ENCODE data around the gene WDR89. TPM values are rescaled to one million over a fixed set of nuclear protein-coding genes. Genes with fewer than 3 reads are reported as not detected.
"Not testable (repeated sequence)": the region's sequence is repeated elsewhere in the genome, so short reads cannot be mapped to it uniquely, and the experiment has no call there.

The WDR89 gene
- total RNA-seq, 1 experiment from 2014 or later = 18.2 TPM

GRCh38 chr14:63642229-63642611 lies 549 bp upstream of the WDR89 start:
- peaks cover 56% of the 10 kb centered on the region for H3K79me2 ChIP-seq (ENCODE audit: low read depth)
- no peaks in the 10 kb centered on the region for H4K20me1 ChIP-seq (ENCODE audit: insufficient read depth)
- H3K27me3 ChIP-seq (ENCODE audit: insufficient read depth, low read depth) = no peaks in the 10 kb centered on the region
- POLR2A ChIA-PET (ENCODE audit: unreplicated experiment) = interaction anchor here (0.5 to 1.5 kb wide), 11 partner anchors 21 to 215 kb away, joined by 3 to 43 read pairs (median 4); partner anchors contain the start of gene PPP2R5E
- DNase-seq = peak; percentile 80 to 89
- peaks cover 30% of the 10 kb centered on the region for H3K4me1 ChIP-seq (replicated peaks; ENCODE audit: insufficient read depth)
- H3F3A ChIP-seq (ENCODE audit: insufficient read depth, low read depth) = peaks cover 15% of the 10 kb centered on the region; the same call in 1 of the 2 replicates
- CTCF ChIA-PET = interaction anchor here (0.5 kb wide), 1 partner anchor 126 kb away, joined by 3 read pairs; no protein-coding TSS in a partner anchor
- no peaks in the 10 kb centered on the region; the same call in 1 of the 2 replicates for H3K36me3 ChIP-seq (ENCODE audit: low read depth)
- H3K27ac ChIP-seq = peak overlapping the region; percentile 90
- no peak for TF ChIP-seq EZH2 (IDR thresholded peaks at IDR 0.05; ENCODE audit: low read depth)
- no peak for TF ChIP-seq CTCF (conservative IDR thresholded peaks at IDR 0.05)
- H3K4me2 ChIP-seq = peak overlapping the region; percentile 93
- H3K4me3 ChIP-seq = peak overlapping the region; percentile 68
- peak overlapping the region; percentile 83 for H2AFZ ChIP-seq
- BruUV-seq (replicated peaks) = TSS peak; percentile 52
- no peaks in the 10 kb centered on the region for H3K9me2 ChIP-seq (ENCODE audit: insufficient read depth)
- no peaks in the 10 kb centered on the region for H3K9me3 ChIP-seq (ENCODE audit: insufficient read depth, low read depth)
- intact Hi-C loops (cut with micrococcal nuclease; ENCODE audit: unreplicated experiment) = loop anchor here (1.0 to 10.0 kb wide), 3 partner anchors 22 to 213 kb away; partner anchors contain the start of gene SYNE2

- no TSS peak for BruUV-seq (replicated peaks)
- ChIA-PET CTCF (interaction anchor here (1.2 kb wide), 1 partner anchor 249 kb away, joined by 3 read pairs; no protein-coding TSS in a partner anchor), POLR2A (ENCODE audit: unreplicated experiment) (no interaction called here)
- Histone ChIP-seq H3K36me3 (ENCODE audit: low read depth) (no peaks in the 10 kb centered on the region; the same call in 1 of the 2 replicates), H3K9me3 (ENCODE audit: insufficient read depth, low read depth) (peaks cover 12% of the 10 kb centered on the region; the same call in 1 of the 2 replicates), H3K4me2 (peak overlapping the region; percentile 78; the same call in 1 of the 2 replicates), H3F3A (ENCODE audit: insufficient read depth, low read depth) (peaks cover 23% of the 10 kb centered on the region; the same call in 1 of the 2 replicates), H2AFZ (no peak overlapping the region), H3K27me3 (ENCODE audit: insufficient read depth, low read depth) (no peaks in the 10 kb centered on the region), H3K27ac (no peak overlapping the region), H3K79me2 (ENCODE audit: low read depth) (peaks cover 83% of the 10 kb centered on the region), H4K20me1 (ENCODE audit: insufficient read depth) (no peaks in the 10 kb centered on the region), H3K9me2 (ENCODE audit: insufficient read depth) (no peaks in the 10 kb centered on the region), H3K4me3 (no peak overlapping the region), H3K4me1 (replicated peaks; ENCODE audit: insufficient read depth) (peaks cover 30% of the 10 kb centered on the region)
- DNase-seq = no peak
- TF ChIP-seq EZH2 (IDR thresholded peaks at IDR 0.05; ENCODE audit: low read depth) (no peak), CTCF (conservative IDR thresholded peaks at IDR 0.05) (no peak)
- intact Hi-C loops (cut with micrococcal nuclease; ENCODE audit: unreplicated experiment) = loop anchor here (10.0 kb wide), 1 partner anchor 656 kb away; the partner anchor contains the start of gene ESR2
Observed at GRCh38 chr14:63638493-63638892, 3.2 kb downstream of the WDR89 start.

GRCh38 chr14:63636094-63636635 lies 5.5 kb downstream of the WDR89 start:
- H4K20me1 ChIP-seq (ENCODE audit: insufficient read depth); H3K4me2 ChIP-seq; H3K27me3 ChIP-seq (ENCODE audit: insufficient read depth, low read depth); H3K36me3 ChIP-seq (ENCODE audit: low read depth); DNase-seq; BruUV-seq (replicated peaks); H3K9me2 ChIP-seq (ENCODE audit: insufficient read depth); H2AFZ ChIP-seq; POLR2A ChIA-PET (ENCODE audit: unreplicated experiment); H3K4me3 ChIP-seq; H3K27ac ChIP-seq: not testable (repeated sequence)
- Histone ChIP-seq H3F3A (ENCODE audit: insufficient read depth, low read depth) (peaks cover 22% of the 10 kb centered on the region; the same call in 1 of the 2 replicates), H3K79me2 (ENCODE audit: low read depth) (peaks cover 92% of the 10 kb centered on the region), H3K9me3 (ENCODE audit: insufficient read depth, low read depth) (peaks cover 12% of the 10 kb centered on the region; the same call in 1 of the 2 replicates), H3K4me1 (replicated peaks; ENCODE audit: insufficient read depth) (peaks cover 23% of the 10 kb centered on the region)
- intact Hi-C loops (cut with micrococcal nuclease; ENCODE audit: unreplicated experiment) = loop anchor here (10.0 kb wide), 1 partner anchor 659 kb away; the partner anchor contains the start of gene ESR2
- CTCF ChIA-PET = interaction anchor here (1.2 kb wide), 1 partner anchor 15 kb away, joined by 3 read pairs; no protein-coding TSS in a partner anchor

All from PC-9 (cell line).